CD14-positive monocyte (primary cell): ENCODE measurements around the gene PYCARD. TPM values are rescaled to one million over a fixed set of nuclear protein-coding genes. Genes with fewer than 3 reads are reported as not detected.

ENCODE experiments used
- DNase-seq, 3 donors: peaks; one replicate each; pipeline ENCODE4 v3.0.0-alpha.2; 2011 to 2022
- H2AFZ ChIP-seq: 2 replicates; pipeline ENCODE4 v1.6.0; 2012; ENCODE audit warnings: mild to moderate bottlenecking, low read depth, low read length, inconsistent platforms; ENCODE audit not compliant: insufficient read depth, poor library complexity, severe bottlenecking
- H3K27ac ChIP-seq, 2 donors: 1 replicate in 1 of 2; 2 replicates in 1 of 2; pipeline ENCODE4 v1.5.1; 2012 to 2013; ENCODE audit warnings: low read length in 2 of 2, control low read depth in 1 of 2, inconsistent platforms in 1 of 2, low read depth in 1 of 2, mild to moderate bottlenecking in 1 of 2
- H3K27me3 ChIP-seq, 2 donors: one replicate each; pipeline versions ENCODE4 v1.6.0 to v1.6.1; 2011 to 2013; ENCODE audit warnings: low read length in 2 of 2; ENCODE audit not compliant: control insufficient read depth in 2 of 2, insufficient read depth in 2 of 2
- H3K36me3 ChIP-seq, 2 donors: replicated peaks in 1 of 2; 1 replicate in 1 of 2; 2 replicates in 1 of 2; pipeline versions ENCODE4 v1.5.1 to v1.6.1; 2012 to 2013; ENCODE audit warnings: low read length in 2 of 2, control low read depth in 1 of 2, inconsistent platforms in 1 of 2, mild to moderate bottlenecking in 1 of 2; ENCODE audit not compliant: insufficient read depth in 2 of 2, control insufficient read depth in 1 of 2
- H3K4me1 ChIP-seq, 2 donors: 1 replicate in 1 of 2; 2 replicates in 1 of 2; pipeline versions ENCODE4 v1.5.1 to v1.6.1; 2012 to 2013; ENCODE audit warnings: low read length in 2 of 2, control low read depth in 1 of 2, inconsistent platforms in 1 of 2, mild to moderate bottlenecking in 1 of 2, moderate library complexity in 1 of 2; ENCODE audit not compliant: insufficient read depth in 2 of 2, control insufficient read depth in 1 of 2
- H3K4me2 ChIP-seq: replicated peaks from 2 replicates; pipeline ENCODE3; 2012; ENCODE audit warnings: low read length, moderate library complexity, mild to moderate bottlenecking; ENCODE audit not compliant: poor library complexity, severe bottlenecking; ENCODE audit errors: extremely low read depth
- H3K4me3 ChIP-seq, 3 experiments: fragments of 200-600 bp in 1 of 3; sonication (generic) in 1 of 3; replicated peaks in 1 of 3; 1 replicate in 2 of 3; 2 replicates in 1 of 3; pipeline ENCODE4 v1.5.1; 2011 to 2013; ENCODE audit warnings: low read length in 3 of 3, mild to moderate bottlenecking in 3 of 3, control low read depth in 2 of 3, low read depth in 2 of 3, inconsistent platforms in 1 of 3, moderate library complexity in 1 of 3
- H3K79me2 ChIP-seq: 2 replicates; pipeline ENCODE4 v1.6.0; 2012; ENCODE audit warnings: mild to moderate bottlenecking, control low read depth, inconsistent platforms, low read length, moderate library complexity; ENCODE audit not compliant: insufficient read depth
- H3K9ac ChIP-seq: 2 replicates; pipeline ENCODE4 v1.6.0; 2017; ENCODE audit warnings: low read length, mild to moderate bottlenecking; ENCODE audit not compliant: insufficient read depth, poor library complexity, severe bottlenecking
- H3K9me3 ChIP-seq, 2 donors: replicated peaks in 1 of 2; 1 replicate in 1 of 2; 2 replicates in 1 of 2; pipeline versions ENCODE4 v1.5.1 to v1.6.1; 2012 to 2013; ENCODE audit warnings: low read length in 2 of 2, control low read depth in 1 of 2; ENCODE audit not compliant: control insufficient read depth in 1 of 2, insufficient read depth in 1 of 2
- H4K20me1 ChIP-seq: 2 replicates; pipeline ENCODE4 v1.6.0; 2012; ENCODE audit warnings: mild to moderate bottlenecking, low read length, control low read depth, moderate library complexity; ENCODE audit not compliant: insufficient read depth
- H3K27ac Mint-ChIP-seq, 7 donors: one replicate each; pipeline ENCODE4 v1.8.0; 2020; ENCODE audit warnings: mild to moderate bottlenecking in 7 of 7, mixed read lengths in 7 of 7, moderate library complexity in 6 of 7, inconsistent platforms in 2 of 7
- H3K27me3 Mint-ChIP-seq, 3 donors: one replicate each; pipeline ENCODE4 v1.8.0; 2021 to 2022; ENCODE audit warnings: low read depth in 3 of 3, mild to moderate bottlenecking in 3 of 3, mixed read lengths in 3 of 3, moderate library complexity in 3 of 3, inconsistent platforms in 1 of 3
- H3K36me3 Mint-ChIP-seq, 2 donors: one replicate each; pipeline ENCODE4 v1.8.0; 2020; ENCODE audit warnings: mixed read lengths in 2 of 2, inconsistent platforms in 1 of 2, mild to moderate bottlenecking in 1 of 2
- H3K4me1 Mint-ChIP-seq: one replicate; pipeline ENCODE4 v1.8.0; 2020; ENCODE audit warnings: mild to moderate bottlenecking, mixed read lengths
- H3K4me3 Mint-ChIP-seq, 2 donors: one replicate each; pipeline ENCODE4 v1.8.0; 2020; ENCODE audit warnings: mild to moderate bottlenecking in 2 of 2, mixed read lengths in 2 of 2, moderate library complexity in 1 of 2
- H3K9me3 Mint-ChIP-seq, 7 donors: one replicate each; pipeline ENCODE4 v1.8.0; 2020 to 2022; ENCODE audit warnings: mixed read lengths in 7 of 7, mild to moderate bottlenecking in 6 of 7, moderate library complexity in 6 of 7, inconsistent platforms in 2 of 7
- CTCF ChIP-seq: fragments of 200-600 bp; IDR thresholded peaks from one replicate; pipeline ENCODE4 v1.8.0; 2022; ENCODE audit warnings: antibody characterized with exemption, mild to moderate bottlenecking
- WGBS: methylation state at CpG from one replicate; pipeline ENCODE4 v1.1.5; 2013; ENCODE audit warnings: missing lambda C conversion rate; ENCODE audit not compliant: insufficient coverage; 5-methylcytosine and 5-hydroxymethylcytosine counted together
- intact Hi-C, 2 donors: fragments of 100-400 bp; cut with micrococcal nuclease; formaldehyde crosslinking; loops; one replicate each; pipeline versions ENCODE4 v1.15.0 to v1.15.1; 2023
- polyA plus RNA-seq, 3 donors: library from polyadenylated mRNA; depleted of rRNA in 1 of 3; unstranded in 2 of 3; stranded (reverse) in 1 of 3; fragments of 300-500 nt in 2 of 3; fragments of >200 nt in 1 of 3; fragmentation: Illumina TruSeq in 2 of 3; gene quantifications; 1 replicate in 2 of 3; 2 replicates in 1 of 3; pipeline ENCODE4 v1.2.3, GENCODE V29; 2012 to 2021

The PYCARD gene
- polyA plus RNA-seq, 3 donors = 214 to 400 (median 374) TPM

GRCh38 chr16:31221357-31222160 is 19.0 kb upstream of the PYCARD start:
- H3K4me3 Mint-ChIP-seq = peak overlapping the region in 1 of 2 donors; percentile 54
- Histone ChIP-seq H3K4me2 (no peak overlapping the region), H3K4me3 (no peak overlapping the region), H3K4me1 (peaks cover 9 to 17% of the 10 kb centered on the region in 2 donors), H3K79me2 (no peaks in the 10 kb centered on the region), H3K9me3 (peaks cover 0 to 4% of the 10 kb centered on the region in 2 donors), H3K27ac (no peak overlapping the region), H3K36me3 (no peaks in the 10 kb centered on the region), H3K9ac (no peak overlapping the region), H3K27me3 (peaks cover 7 to 36% of the 10 kb centered on the region in 2 donors), H2AFZ (no peak overlapping the region), H4K20me1 (no peaks in the 10 kb centered on the region)
- H3K27me3 Mint-ChIP-seq = peaks cover 38 to 47% (median 40%) of the 10 kb centered on the region in 3 donors
- H3K36me3 Mint-ChIP-seq = peaks cover 8 to 13% of the 10 kb centered on the region in 2 donors
- peaks cover 0 to 8% (median 4%) of the 10 kb centered on the region in 7 donors for H3K9me3 Mint-ChIP-seq
- no peak overlapping the region for H3K27ac Mint-ChIP-seq
- no peak for TF ChIP-seq CTCF
- 62% methylated on average over 10 of the region's 12 CpGs for whole genome bisulfite sequencing
- H3K4me1 Mint-ChIP-seq = peaks cover 23% of the 10 kb centered on the region
- intact Hi-C loops = no loop called here
- no peak for DNase-seq

DNA sequence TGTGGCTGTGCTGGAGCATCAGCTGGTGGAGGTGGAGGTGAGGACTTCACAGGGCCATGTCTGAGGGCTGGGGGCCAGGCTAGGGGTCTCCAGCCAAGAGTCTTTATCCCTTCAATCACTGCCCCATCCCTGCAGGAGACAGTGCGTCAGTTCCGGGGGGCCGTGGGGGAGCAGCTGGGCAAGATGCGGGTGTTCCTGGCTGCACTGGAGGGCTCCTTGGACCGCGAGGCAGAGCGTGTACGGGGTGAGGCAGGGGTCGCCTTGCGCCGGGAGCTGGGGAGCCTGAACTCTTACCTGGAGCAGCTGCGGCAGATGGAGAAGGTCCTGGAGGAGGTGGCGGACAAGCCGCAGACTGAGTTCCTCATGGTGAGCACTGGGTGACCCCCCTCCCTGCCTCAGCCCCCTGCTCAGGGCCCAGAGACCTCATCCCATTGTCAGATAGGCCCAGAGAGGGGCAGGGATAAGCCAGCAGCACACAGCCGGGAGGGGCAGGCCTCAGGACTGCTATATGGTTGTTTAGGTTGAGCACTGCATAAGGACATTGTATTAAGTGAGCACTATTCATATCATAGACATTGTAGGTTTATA is 16.7 kb upstream of the PYCARD start:
- H3K27ac Mint-ChIP-seq = peak overlapping the region in 1 of 7 donors; percentile 54
- H3K79me2 ChIP-seq = no peaks in the 10 kb centered on the region
- H3K27me3 ChIP-seq = peaks cover 9 to 49% of the 10 kb centered on the region in 2 donors
- intact Hi-C loops = loop anchor here (5.0 to 10.0 kb wide), 2 partner anchors 38 to 64 kb away; partner anchors contain the start of genes ITGAM (in 2 of the 2) and PRSS36 (in 1 of the 2)
- TF ChIP-seq CTCF = no peak
- no peak overlapping the region for H3K4me3 ChIP-seq
- H3K36me3 Mint-ChIP-seq = peaks cover 7 to 13% of the 10 kb centered on the region in 2 donors
- peaks cover 37% of the 10 kb centered on the region for H3K4me1 Mint-ChIP-seq
- H3K4me1 ChIP-seq = peaks cover 30 to 40% of the 10 kb centered on the region in 2 donors
- H3K27me3 Mint-ChIP-seq = peaks cover 48 to 62% (median 54%) of the 10 kb centered on the region in 3 donors
- DNase-seq = no peak
- no peak overlapping the region for H3K4me2 ChIP-seq
- H3K9me3 Mint-ChIP-seq = peaks cover 0 to 10% (median 7%) of the 10 kb centered on the region in 7 donors
- H3K27ac ChIP-seq = no peak overlapping the region
- no peak overlapping the region for H3K4me3 Mint-ChIP-seq
- no peaks in the 10 kb centered on the region for H3K36me3 ChIP-seq
- no peak overlapping the region for H2AFZ ChIP-seq
- no peak overlapping the region for H3K9ac ChIP-seq
- 98% methylated on average over 12 of the region's 15 CpGs for WGBS
- H4K20me1 ChIP-seq = no peaks in the 10 kb centered on the region
- H3K9me3 ChIP-seq = peaks cover 0 to 4% of the 10 kb centered on the region in 2 donors
